GM23248 (cell line): ENCODE results near the gene TAS2R38.

ENCODE experiments used
- EZH2 ChIP-seq: fragments of 200-600 bp; sonication (generic); IDR thresholded peaks from 2 replicates; pipeline ENCODE4 v1.6.1; 2018; ENCODE audit warnings: antibody characterized with exemption, mild to moderate bottlenecking; ENCODE audit not compliant: insufficient read depth, poor library complexity, severe bottlenecking
- EZH2phosphoT487 ChIP-seq: fragments of 200-600 bp; sonication (generic); IDR thresholded peaks from 2 replicates; pipeline ENCODE4 v1.6.1; 2018; ENCODE audit warnings: antibody characterized with exemption, moderate library complexity, mild to moderate bottlenecking, low read depth; ENCODE audit not compliant: insufficient read depth

DNA sequence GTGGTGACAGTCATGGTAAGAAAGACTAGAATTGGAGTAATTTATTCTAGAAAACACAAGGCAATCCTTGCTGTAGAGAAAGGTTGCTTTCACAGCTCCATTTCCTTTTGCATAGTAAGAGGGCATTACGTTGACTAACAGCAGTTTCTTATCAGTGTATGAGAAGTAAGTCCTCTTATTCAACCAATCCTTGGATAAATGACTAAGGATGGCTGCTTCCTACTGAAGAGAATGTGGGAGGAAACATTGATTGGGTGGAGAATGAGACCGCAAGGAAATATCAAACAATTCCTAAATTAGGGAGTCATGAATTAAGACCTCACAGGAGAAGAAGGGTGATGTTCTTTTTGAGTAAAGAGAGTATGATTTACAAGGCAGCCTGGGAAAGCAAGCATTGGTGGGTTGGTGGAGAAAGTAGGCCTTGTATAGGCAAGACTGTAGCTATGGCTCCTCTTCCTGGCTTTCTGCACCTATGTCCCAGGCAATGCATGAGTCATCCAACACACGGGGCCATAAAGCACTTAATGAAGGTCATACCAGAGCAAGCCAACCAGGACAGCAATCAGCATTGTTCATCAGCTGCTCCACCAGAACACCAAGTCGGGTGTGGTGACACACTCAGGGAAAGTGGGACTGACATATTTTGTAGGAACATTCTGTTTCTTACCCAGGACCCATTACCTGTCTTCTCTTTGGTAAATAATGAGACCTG is 27.7 kb upstream of the TAS2R38 start:
- TF ChIP-seq EZH2phosphoT487 (no peak), EZH2 (no peak)
